GM10266 (cell line): ENCODE results near the gene CPT1A.
A peak's percentile ranks its signal among the peaks of the same experiment; 100 is the strongest.

ENCODE experiments used
- DNase-seq: peaks from one replicate; pipeline ENCODE4 v3.0.0; 2012; ENCODE audit errors: extremely low spot score
- TF ChIP-seq, protein P1 (sequence below): IDR thresholded peaks from 2 replicates; pipeline ENCODE4 v1.5.1; 2012; ENCODE audit warnings: mild to moderate bottlenecking, low read depth; ENCODE audit not compliant: control insufficient read depth, insufficient read depth; ENCODE audit errors: missing control alignments

Gene CPT1A

DNA sequence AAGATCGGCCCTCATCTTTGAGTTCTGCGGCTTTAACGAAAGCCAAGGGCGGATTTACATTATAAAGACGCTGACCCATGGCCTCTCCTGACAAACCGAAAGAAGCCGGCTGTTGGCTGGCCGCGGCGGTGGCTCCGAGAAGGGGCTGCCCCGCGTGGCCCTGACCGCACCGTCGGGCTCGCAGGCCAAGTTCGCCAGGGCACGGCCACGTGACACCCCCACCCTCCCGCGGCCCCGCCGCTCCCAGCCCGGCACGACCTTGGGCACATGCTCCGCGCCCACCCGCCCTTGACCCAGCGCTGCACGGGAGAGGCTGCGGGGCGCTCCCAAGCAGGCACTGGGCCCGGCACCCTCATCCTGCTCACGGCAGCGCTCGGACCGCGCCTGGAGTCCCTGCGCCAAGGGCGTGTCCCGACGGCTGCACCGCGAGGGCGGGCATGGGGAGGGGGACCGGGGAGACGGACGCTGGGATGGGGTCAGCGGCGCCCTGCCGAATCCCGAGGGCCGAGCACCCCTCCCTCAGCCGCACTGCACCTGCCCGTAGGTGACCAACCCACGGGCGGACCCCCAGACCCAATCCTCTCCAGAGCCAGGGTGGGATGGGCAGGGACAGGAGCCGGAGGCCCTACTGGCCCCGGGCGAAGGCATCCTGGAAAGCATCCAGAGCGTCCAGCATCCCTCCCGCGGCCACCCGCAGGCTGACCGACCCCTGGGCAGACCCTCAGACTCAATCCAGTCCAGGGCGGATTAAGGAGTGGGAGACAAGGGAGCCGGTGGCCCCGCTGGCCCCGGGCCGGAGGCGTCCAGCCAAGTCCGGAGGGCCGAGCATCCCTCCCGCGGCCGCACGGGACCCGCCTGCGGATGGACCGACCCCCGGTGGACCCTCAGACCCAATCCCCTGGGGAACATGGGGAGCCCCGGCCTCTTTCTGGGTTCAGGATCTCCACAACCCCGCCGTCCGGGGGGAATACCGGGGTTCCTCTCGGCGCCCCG lies 759 bp downstream of the CPT1A start:
- peak; percentile 64 for DNase-seq
- TF ChIP-seq, protein P1, sequence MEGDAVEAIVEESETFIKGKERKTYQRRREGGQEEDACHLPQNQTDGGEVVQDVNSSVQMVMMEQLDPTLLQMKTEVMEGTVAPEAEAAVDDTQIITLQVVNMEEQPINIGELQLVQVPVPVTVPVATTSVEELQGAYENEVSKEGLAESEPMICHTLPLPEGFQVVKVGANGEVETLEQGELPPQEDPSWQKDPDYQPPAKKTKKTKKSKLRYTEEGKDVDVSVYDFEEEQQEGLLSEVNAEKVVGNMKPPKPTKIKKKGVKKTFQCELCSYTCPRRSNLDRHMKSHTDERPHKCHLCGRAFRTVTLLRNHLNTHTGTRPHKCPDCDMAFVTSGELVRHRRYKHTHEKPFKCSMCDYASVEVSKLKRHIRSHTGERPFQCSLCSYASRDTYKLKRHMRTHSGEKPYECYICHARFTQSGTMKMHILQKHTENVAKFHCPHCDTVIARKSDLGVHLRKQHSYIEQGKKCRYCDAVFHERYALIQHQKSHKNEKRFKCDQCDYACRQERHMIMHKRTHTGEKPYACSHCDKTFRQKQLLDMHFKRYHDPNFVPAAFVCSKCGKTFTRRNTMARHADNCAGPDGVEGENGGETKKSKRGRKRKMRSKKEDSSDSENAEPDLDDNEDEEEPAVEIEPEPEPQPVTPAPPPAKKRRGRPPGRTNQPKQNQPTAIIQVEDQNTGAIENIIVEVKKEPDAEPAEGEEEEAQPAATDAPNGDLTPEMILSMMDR: no peak

DNA sequence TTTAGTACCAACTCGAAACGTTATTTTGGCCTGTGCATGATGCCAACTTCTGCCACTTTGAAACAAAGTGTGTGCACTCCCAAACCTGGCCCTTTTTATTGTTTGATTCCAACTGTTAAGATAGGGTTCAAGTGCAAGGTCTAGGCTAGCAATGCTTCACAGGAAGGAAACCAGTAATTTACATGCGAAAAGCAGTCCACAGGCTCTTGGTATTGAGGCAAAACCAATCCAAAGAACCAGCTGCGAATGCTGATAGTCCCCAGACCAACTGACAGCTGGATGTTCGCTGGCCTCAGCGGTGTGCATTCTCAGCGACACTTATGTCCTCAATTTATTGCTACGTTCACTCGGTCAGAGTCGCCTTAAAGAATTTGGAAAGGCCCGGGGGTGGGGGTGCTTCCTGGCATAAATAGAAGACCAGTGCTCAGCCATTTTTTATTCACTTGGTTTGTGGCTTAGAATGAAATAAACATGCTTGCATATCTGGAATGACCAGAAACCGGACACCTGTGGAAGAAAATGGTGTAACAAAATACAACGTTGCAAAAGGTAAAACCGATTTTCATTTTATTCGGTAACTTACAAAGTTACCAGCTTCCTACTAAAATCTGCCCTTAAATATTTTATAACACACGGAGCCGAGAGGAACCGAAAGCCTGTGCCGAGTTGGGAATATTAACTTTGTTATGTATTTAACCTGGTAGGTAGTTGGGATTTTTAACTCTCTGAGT lies 1.6 kb downstream of the CPT1A start:
- no peak for DNase-seq
- TF ChIP-seq, protein P1: no peak

DNA sequence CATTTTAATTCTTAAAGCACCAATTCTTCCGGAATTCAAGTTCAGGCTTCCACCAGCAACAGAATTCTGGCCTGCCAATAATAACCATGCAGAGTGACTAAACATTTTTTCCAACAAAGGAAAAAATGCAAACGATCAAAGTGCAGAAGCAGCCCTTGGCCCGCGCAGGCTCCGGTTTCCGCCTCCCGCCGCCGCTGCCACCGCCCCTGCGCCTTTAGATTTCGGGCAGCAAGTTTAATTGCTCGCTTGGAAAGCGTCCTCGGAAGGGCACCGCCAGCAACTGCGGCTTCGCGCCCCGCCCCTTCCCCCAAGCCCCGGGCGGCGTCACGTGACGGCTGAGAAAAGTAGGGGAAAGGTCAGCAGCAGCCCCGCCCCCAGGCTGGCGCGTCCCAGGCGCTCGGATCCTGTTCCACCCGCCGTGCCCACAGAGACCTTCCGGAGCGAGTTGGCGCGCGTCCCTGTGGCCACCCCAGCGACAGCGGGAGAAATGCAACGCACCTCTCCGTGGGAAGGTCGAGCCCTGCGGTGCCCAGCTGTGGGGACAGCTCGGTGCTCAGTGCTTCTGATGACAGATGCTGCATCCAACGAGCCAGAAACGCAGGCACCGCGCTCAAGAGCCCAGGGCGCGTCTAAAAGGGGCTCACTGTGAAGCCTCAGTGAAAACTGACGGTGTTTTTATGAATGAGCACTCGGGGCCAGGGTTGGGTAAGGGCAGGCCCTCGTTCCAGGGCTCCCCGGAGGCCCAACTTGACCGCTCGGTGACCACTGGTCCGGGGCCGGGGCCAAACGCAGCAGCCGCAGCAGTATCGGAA lies 2.5 kb downstream of the CPT1A start:
- TF ChIP-seq, protein P1: no peak
- peak; percentile 90 for DNase-seq

DNA sequence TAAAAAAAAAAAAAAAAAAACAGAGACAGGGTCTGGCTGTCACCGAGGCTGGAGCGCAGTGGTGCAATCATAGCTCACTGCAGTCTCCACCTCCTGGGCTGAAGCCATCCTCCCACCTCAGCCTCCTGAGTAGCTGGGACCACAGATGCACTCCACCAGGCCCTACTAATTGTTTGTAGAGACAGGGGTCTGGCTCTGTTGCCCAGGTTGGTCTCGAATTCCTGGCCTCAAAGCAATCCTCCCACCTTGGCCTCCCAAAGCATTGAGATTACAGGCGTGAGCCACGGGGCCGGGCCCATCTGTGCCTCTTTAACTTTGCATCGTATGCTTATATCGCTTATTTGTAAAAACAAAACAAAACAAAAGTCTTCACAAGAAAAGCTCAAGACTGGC lies 3.1 kb downstream of the CPT1A start:
- DNase-seq: no peak
- TF ChIP-seq, protein P1: no peak

DNA sequence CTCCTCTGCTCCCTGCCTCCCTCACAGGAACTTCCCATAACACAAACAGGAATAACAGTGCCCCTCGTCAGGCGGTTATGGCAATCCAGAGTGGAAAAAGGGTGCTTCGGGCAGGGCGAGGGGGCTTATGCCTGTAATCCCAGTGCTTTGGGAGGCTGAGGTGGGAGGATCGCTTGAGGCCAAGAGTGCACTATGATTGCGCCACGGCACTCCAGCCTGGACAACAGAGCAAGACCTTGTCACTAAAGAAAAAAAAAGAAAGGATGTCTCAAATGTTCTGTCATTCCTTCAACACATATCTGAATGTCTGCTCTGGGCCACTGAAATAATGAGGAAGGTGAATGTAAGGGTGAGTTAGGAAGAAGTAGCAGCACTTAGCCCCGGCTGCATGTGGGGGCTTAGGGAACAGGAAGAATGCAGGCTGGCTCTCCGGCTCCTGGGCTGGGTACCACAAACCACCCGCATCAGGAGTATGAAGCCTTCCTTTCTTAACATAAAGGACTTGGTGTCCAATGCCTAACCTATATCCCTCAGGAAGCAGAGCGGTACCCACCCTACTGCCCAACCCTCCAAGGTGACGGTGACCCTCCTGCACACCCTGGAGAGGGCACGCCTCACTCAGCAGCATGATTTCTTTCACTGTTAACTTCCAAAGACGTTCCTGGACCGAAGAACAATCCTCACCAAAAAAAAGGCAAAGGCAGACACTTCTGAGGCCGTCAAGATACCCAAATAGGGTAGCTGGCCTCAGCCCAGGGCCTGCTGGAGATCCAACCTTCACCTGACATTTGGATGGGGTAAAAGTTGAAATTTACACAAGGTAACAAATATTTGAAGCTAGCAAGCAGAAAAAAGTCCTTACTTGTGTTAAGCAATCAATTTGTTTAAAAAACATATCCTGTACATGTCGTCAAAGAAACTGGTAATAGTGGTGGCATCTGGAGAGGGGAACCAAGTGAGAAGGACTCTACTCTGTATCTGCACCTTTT lies 3.8 kb downstream of the CPT1A start:
- TF ChIP-seq, protein P1: no peak
- no peak for DNase-seq

DNA sequence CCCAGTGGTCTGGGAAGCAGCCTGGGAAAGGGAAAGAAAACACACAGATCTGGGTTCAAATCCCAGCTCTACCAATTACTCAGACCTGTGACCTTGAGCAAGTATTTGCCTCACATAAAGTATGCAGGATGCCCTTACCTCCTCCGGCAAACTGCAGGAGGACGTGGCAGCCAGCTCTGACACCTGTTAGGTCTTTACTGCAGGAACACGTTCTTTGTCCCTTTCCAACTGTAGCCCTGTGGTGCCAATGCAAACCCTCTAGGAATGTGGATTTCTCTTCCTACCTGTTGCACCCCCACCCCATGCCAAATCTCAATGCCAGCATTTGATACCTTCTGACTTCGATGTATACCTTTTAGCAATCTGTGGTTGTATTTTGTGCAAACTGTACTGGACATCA lies 6.0 kb downstream of the CPT1A start:
- TF ChIP-seq, protein P1: no peak
- DNase-seq: no peak
